ENCODE results near the gene TDRD7. TPM values are rescaled to one million over a fixed set of nuclear protein-coding genes. Genes with fewer than 3 reads are reported as not detected.
A peak's percentile ranks its signal among the peaks of the same experiment; 100 is the strongest.

TDRD7 gene
- total and polyA plus RNA-seq, 9 of the 15 experiments (the other 6 are each of a cell fraction or from before 2014, with no cell fraction given): 2.2 to 7.7 (median 5.2) TPM

GRCh38 chr9:97501177-97501971 lies 89.5 kb downstream of the TDRD7 start, which contains the start of gene TMOD1:
TMOD1 (plus strand) TSS chr9:97501666; CDS start chr9:97524189, 22,523 bp downstream.
- H4K20me1 ChIP-seq (replicated peaks; ENCODE audit: control insufficient read depth, insufficient read depth, low read length): peaks cover 6% of the 10 kb centered on the region; the same call in 1 of the 2 replicates
- H3K4me2 ChIP-seq (ENCODE audit: insufficient read depth, low read length): peak within 1 kb of the TSS; percentile 91
- H3K36me3 ChIP-seq (ENCODE audit: control insufficient read depth, insufficient read depth, low read length): peaks cover 10% of the 10 kb centered on the region
- H3K27me3 ChIP-seq (ENCODE audit: control insufficient read depth in 2 of 2, insufficient read depth in 2 of 2, low read length in 2 of 2): no peaks in the 10 kb centered on the region; a peak in 1 of 5 replicates
- peak within 1 kb of the TSS; percentile 96 for H3K27ac ChIP-seq (ENCODE audit: extremely low read depth, low read depth, low read length)
- H3K4me3 ChIP-seq: peak within 1 kb of the TSS; percentile 88
- H3K4me1 ChIP-seq (replicated peaks in 1 of 2; ENCODE audit: control insufficient read depth in 2 of 2, insufficient read depth in 2 of 2, low read length in 2 of 2): peaks cover 44 to 50% of the 10 kb centered on the region in 2 experiments
- H3K9me1 ChIP-seq (ENCODE audit: control insufficient read depth, insufficient read depth, low read length): peaks cover 4% of the 10 kb centered on the region
- intact Hi-C loops (cut with micrococcal nuclease): loop anchor here (1.0 to 5.0 kb wide), 3 partner anchors 31 to 84 kb away; no protein-coding TSS in a partner anchor
- under 1% methylated on average over 36 of the region's 87 CpGs for WGBS (ENCODE audit: insufficient coverage, low coverage, missing lambda C conversion rate)
- FAIRE-seq (no peak), ATAC-seq (peak; percentile 73), DNase-seq (ENCODE audit: extremely low read depth in 1 of 4, low spot score in 3 of 4) (peak; percentile 86 to 98 (median 98))
- peak within 1 kb of the TSS; percentile 87 for H2AFZ ChIP-seq (ENCODE audit: low read depth, low read length)
- POLR2A ChIA-PET: interaction anchor here (0.6 to 2.2 kb wide), 8 partner anchors 9 to 1026 kb away, joined by 3 to 15 read pairs (median 4); no protein-coding TSS in a partner anchor
- BruUV-seq (replicated peaks): no TSS peak
- H3K9ac ChIP-seq (ENCODE audit: insufficient read depth in 1 of 2, low read depth in 2 of 2, low read length in 2 of 2): peak within 1 kb of the TSS; percentile 84 to 99
- in situ Hi-C loops (cut with MboI): no loop called here
- CTCF ChIA-PET (ENCODE audit: low intra/inter-chr PET ratio): no interaction called here
- H3K9me3 ChIP-seq (replicated peaks; ENCODE audit: control insufficient read depth, insufficient read depth, low read depth, low read length): no peaks in the 10 kb centered on the region
- H3K79me2 ChIP-seq (ENCODE audit: control insufficient read depth, insufficient read depth, low read length): peaks cover 46% of the 10 kb centered on the region
- TF ChIP-seq PYGO2 (tag; IDR thresholded peaks at IDR 0.05) (no peak), E2F6 (IDR thresholded peaks at IDR 0.05; ENCODE audit: borderline replicate concordance in 1 of 2, extremely low read depth in 1 of 2, insufficient read depth in 1 of 2, insufficient read length in 1 of 2, low read depth in 1 of 2, low read length in 1 of 2, poor library complexity in 1 of 2, severe bottlenecking in 1 of 2) (peak in 1 of 2 experiments; percentile 36), ZEB2 (IDR thresholded peaks at IDR 0.05) (0 out of 2 replicates have a peak, but pooled peaks have one; percentile 40), USF2 (CRISPR knock-in tag; IDR thresholded peaks at IDR 0.05) (no peak), ZBTB7A (IDR thresholded peaks at IDR 0.05; ENCODE audit: borderline replicate concordance, control insufficient read depth, low read depth, low read length) (peak; percentile 37), ZFP91 (CRISPR knock-in tag; IDR thresholded peaks at IDR 0.05) (no peak), ID3 (CRISPR knock-in tag; IDR thresholded peaks at IDR 0.05) (no peak), ID3 (tag; IDR thresholded peaks at IDR 0.05) (no peak), GATAD2B (IDR thresholded peaks at IDR 0.05; ENCODE audit: borderline replicate concordance) (peak; percentile 65), THRB (CRISPR knock-in tag; conservative IDR thresholded peaks at IDR 0.05) (no peak), PHF21A (IDR thresholded peaks at IDR 0.05; ENCODE audit: borderline replicate concordance, low read depth) (peak; percentile 59; the same call in 1 of the 2 replicates), FOXM1 (IDR thresholded peaks at IDR 0.05; ENCODE audit: low read depth) (no peak), FOXM1 (CRISPR knock-in tag; IDR thresholded peaks at IDR 0.05; ENCODE audit: low read depth) (no peak), HMG20B (CRISPR knock-in tag; IDR thresholded peaks at IDR 0.05) (no peak), NR4A1 (CRISPR knock-in tag; IDR thresholded peaks at IDR 0.05) (no peak), NR4A1 (tag; IDR thresholded peaks at IDR 0.05) (no peak)

Measured in K562 (cell line).